ENCODE data around the gene CCNO.

CCNO gene

GRCh38 chr5:55222985-55223811 lies 10.2 kb downstream of the CCNO start:
- no peak for DNase-seq

- peak; percentile 27 to 51 for DNase-seq
Measured at GRCh38 chr5:55222092-55222984, 11.1 kb downstream of the CCNO start.

GRCh38 chr5:55220433-55221185 lies 12.8 kb downstream of the CCNO start:
- no peak for DNase-seq

- no peak for DNase-seq
Measured at GRCh38 chr5:55219770-55220169, 13.6 kb downstream of the CCNO start.

GRCh38 chr5:55218967-55219366 lies 14.4 kb downstream of the CCNO start:
- DNase-seq, result no peak

GRCh38 chr5:55211184-55211874 lies 22.1 kb downstream of the CCNO start:
- DNase-seq, result no peak

- no peak for DNase-seq
Measured at GRCh38 chr5:55205001-55205400, 28.4 kb downstream of the CCNO start.

- no peak for DNase-seq
Measured at GRCh38 chr5:55191165-55191564, 42.2 kb downstream of the CCNO start.

GRCh38 chr5:55188656-55189540 lies 44.5 kb downstream of the CCNO start:
- DNase-seq, result no peak

GRCh38 chr5:55187370-55187769 lies 46.0 kb downstream of the CCNO start:
- no peak for DNase-seq

All from inflammatory macrophage (primary cell).